H1 (cell line): ENCODE results near the gene TBX21. TPM values are rescaled to one million over a fixed set of nuclear protein-coding genes. Genes with fewer than 3 reads are reported as not detected.

Experiments used
- ASH2L ChIP-seq: fragments of 200-600, 300-600 bp; sonication (generic); IDR thresholded peaks from one replicate; pipeline ENCODE4 v1.7.1; 2017; ENCODE audit warnings: low read length
- BCL11A ChIP-seq, 2 experiments: IDR thresholded peaks; one replicate each; pipeline ENCODE4 v1.6.1; 2011; ENCODE audit warnings: low read depth in 2 of 2, low read length in 2 of 2, mild to moderate bottlenecking in 2 of 2
- CHD7 ChIP-seq: fragments of 300-600 bp; sonication (generic); IDR thresholded peaks from 2 replicates; pipeline ENCODE4 v1.7.1; 2012; ENCODE audit warnings: low read length, moderate library complexity, mild to moderate bottlenecking, inconsistent platforms; ENCODE audit not compliant: insufficient replicate concordance
- CTCF ChIP-seq, 3 experiments: IDR thresholded peaks; 1 replicate in 2 of 3; 2 replicates in 1 of 3; pipeline versions ENCODE4 v1.5.1 to v1.6.1; 2011; ENCODE audit warnings: low read length in 3 of 3, mild to moderate bottlenecking in 3 of 3, inconsistent platforms in 2 of 3, low read depth in 1 of 3, moderate library complexity in 1 of 3; ENCODE audit not compliant: insufficient read depth in 1 of 3; ENCODE audit errors: control extremely low read depth in 1 of 3
- NANOG ChIP-seq: IDR thresholded peaks from 2 replicates; pipeline ENCODE4 v1.6.1; 2011; ENCODE audit warnings: low read length, low read depth, mild to moderate bottlenecking, inconsistent platforms; ENCODE audit not compliant: insufficient read depth, poor library complexity, severe bottlenecking
- PHF8 ChIP-seq: fragments of 200-600 bp; sonication (generic); conservative IDR thresholded peaks from 2 replicates; pipeline ENCODE4 v1.7.1; 2012; ENCODE audit warnings: low read depth, mild to moderate bottlenecking, inconsistent platforms, low read length, moderate library complexity
- RFX5 ChIP-seq: IDR thresholded peaks from 2 replicates; pipeline ENCODE4 v1.6.1; 2011; ENCODE audit warnings: low read depth, low read length, improper control_type of control experiment, borderline replicate concordance
- RXRA ChIP-seq: IDR thresholded peaks from 2 replicates; pipeline ENCODE4 v1.6.1; 2011; ENCODE audit warnings: low read depth, mild to moderate bottlenecking, low read length, moderate library complexity; ENCODE audit not compliant: insufficient read depth
- TAF1 ChIP-seq: IDR thresholded peaks from 2 replicates; pipeline ENCODE4 v1.6.1; 2011; ENCODE audit warnings: mild to moderate bottlenecking, low read depth, low read length
- polyA plus RNA-seq, 7 experiments: library from polyadenylated mRNA; depleted of rRNA in 3 of 7; stranded (reverse) in 5 of 7; unstranded in 2 of 7; fragments of >200 nt in 5 of 7; fragments of 200-250 nt in 2 of 7; gene quantifications; 1 replicate in 5 of 7; 2 replicates in 1 of 7; 4 replicates in 1 of 7; pipeline versions ENCODE4 v1.2.1 to v1.2.3, GENCODE V29; 2011 to 2013; ENCODE audit warnings: missing spikeins in 2 of 7, mixed read lengths in 2 of 7
- total RNA-seq: library from RNA; stranded (reverse); fragmentation: NEBNext Ultra II Directional; extraction: Animal tissue kit (Norgen Biotek cat#: 25700); gene quantifications from 2 replicates; pipeline ENCODE4 v1.2.1, GENCODE V29; 2021

The TBX21 gene
- total and polyA plus RNA-seq, 2 of the 8 experiments (the other 6 are each of a cell fraction or from before 2014, with no cell fraction given) = not detected

- no peak for TF ChIP-seq CHD7
- TF ChIP-seq CTCF (IDR thresholded peaks at IDR 0.05; ENCODE audit: control extremely low read depth in 1 of 3, insufficient read depth in 1 of 3, low read depth in 1 of 3, low read length in 3 of 3) = no peak
- TF ChIP-seq ASH2L = no peak
- TF ChIP-seq TAF1 = no peak
- no peak for TF ChIP-seq RXRA
- no peak for TF ChIP-seq PHF8
- no peak for TF ChIP-seq NANOG
- TF ChIP-seq BCL11A (IDR thresholded peaks at IDR 0.05; ENCODE audit: low read depth in 2 of 2, low read length in 2 of 2) = no peak
- no peak for TF ChIP-seq RFX5
These were observed 45.3 kb upstream of the TBX21 start (continued) for GRCh38 chr17:47687748-47688147.
